Thymus (tissue), 11 donors: Measurements from ENCODE around the gene VARS2. TPM values are rescaled to one million over a fixed set of nuclear protein-coding genes. Genes with fewer than 3 reads are reported as not detected.
"Not testable (repeated sequence)": the region's sequence is repeated elsewhere in the genome, so short reads cannot be mapped to it uniquely, and the experiment has no call there.

Source experiments
- DNase-seq, 9 donors: peaks; one replicate each; pipeline ENCODE4 v3.0.0-alpha.2; 2013; ENCODE audit warnings: low spot score in 9 of 9, low read depth in 6 of 9, missing footprints in 1 of 9
- H3K27ac ChIP-seq, 2 donors: one replicate each; pipeline ENCODE4 v1.5.1; 2013; ENCODE audit warnings: control low read depth in 1 of 2, low read depth in 1 of 2, low read length in 1 of 2, mild to moderate bottlenecking in 1 of 2, moderate library complexity in 1 of 2
- H3K27me3 ChIP-seq, 2 donors: one replicate each; pipeline ENCODE4 v1.5.1; 2013; ENCODE audit warnings: low read length in 1 of 2; ENCODE audit not compliant: control insufficient read depth in 2 of 2, insufficient read depth in 1 of 2
- H3K36me3 ChIP-seq, 2 donors: one replicate each; pipeline ENCODE4 v1.5.1; 2013; ENCODE audit warnings: low read length in 1 of 2, mild to moderate bottlenecking in 1 of 2, moderate library complexity in 1 of 2; ENCODE audit not compliant: control insufficient read depth in 2 of 2, insufficient read depth in 2 of 2
- H3K4me1 ChIP-seq, 2 donors: one replicate each; pipeline ENCODE4 v1.5.1; 2013; ENCODE audit warnings: low read length in 2 of 2; ENCODE audit not compliant: control insufficient read depth in 2 of 2, insufficient read depth in 2 of 2
- H3K4me3 ChIP-seq, 2 donors: one replicate each; pipeline ENCODE4 v1.5.1; 2013; ENCODE audit warnings: low read length in 2 of 2, control low read depth in 1 of 2, mild to moderate bottlenecking in 1 of 2
- H3K9me3 ChIP-seq, 2 donors: one replicate each; pipeline ENCODE4 v1.5.1; 2013; ENCODE audit warnings: low read length in 1 of 2, mild to moderate bottlenecking in 1 of 2; ENCODE audit not compliant: control insufficient read depth in 2 of 2, insufficient read depth in 1 of 2
- WGBS: extraction: QIAGEN DNeasy Blood & Tissue Kit; methylation state at CpG from one replicate; pipeline ENCODE4 v1.1.7; 2013; 5-methylcytosine and 5-hydroxymethylcytosine counted together
- polyA plus RNA-seq: library from polyadenylated mRNA; stranded (reverse); fragments of 200-250 nt; gene quantifications from one replicate; pipeline ENCODE4 v1.2.3, GENCODE V29; 2013
- total RNA-seq: library from RNA; stranded (reverse); fragments of 120-200 nt; gene quantifications from one replicate; pipeline ENCODE4 v1.2.4, GENCODE V29; 2013
- donor health status: healthy.

The VARS2 gene
- total and polyA plus RNA-seq, 2 donors: 30.3 to 40.4 TPM

DNA sequence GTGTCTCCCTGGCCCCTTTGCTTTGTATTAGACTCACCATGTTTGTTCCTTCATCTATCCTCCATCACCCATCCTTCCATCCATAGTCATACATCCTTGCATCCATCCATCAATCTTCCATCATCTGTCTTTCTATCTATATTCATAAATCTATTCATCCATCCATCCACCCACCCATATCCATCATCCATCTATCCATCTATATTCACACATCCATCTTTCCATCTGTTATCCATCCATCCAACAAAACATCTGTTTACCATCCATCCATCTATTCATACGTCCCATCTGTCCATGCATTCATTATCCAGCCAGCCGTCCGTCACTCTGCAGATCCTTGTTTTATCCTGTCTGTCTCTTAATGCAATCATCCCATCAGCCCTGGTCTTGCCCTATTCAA lies 19.1 kb upstream of the VARS2 start:
- no peak for DNase-seq
- 97% methylated on average over 3 of the region's 3 CpGs for WGBS
- Histone ChIP-seq H3K4me1 (peaks cover 2 to 26% of the 10 kb centered on the region in 2 donors), H3K27me3 (peaks cover 0 to 12% of the 10 kb centered on the region in 2 donors), H3K4me3 (no peak overlapping the region), H3K27ac (no peak overlapping the region), H3K36me3 (peaks cover 70 to 71% of the 10 kb centered on the region in 2 donors), H3K9me3 (no peaks in the 10 kb centered on the region)

DNA sequence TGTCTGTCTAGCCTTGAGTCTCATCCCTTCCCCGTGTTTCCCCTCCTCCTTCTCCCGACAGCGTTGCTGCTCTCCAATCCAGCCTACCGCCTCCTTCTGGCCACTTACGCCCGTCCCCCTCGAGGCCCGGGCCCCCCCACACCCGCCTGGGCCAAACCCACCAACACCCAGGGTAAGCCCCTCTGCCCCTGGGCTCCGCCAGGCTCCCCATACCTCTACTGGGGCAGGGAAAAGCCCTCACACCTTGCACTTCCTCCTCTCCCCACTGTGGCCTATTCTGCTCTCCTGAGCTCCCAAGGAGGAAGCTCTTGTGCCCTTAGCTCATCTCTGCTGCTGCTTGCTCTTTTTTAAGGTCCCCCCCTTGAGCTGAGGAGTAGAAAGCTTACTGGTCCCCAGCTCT lies 18.7 kb upstream of the VARS2 start:
- Histone ChIP-seq H3K4me3 (no peak overlapping the region), H3K9me3 (no peaks in the 10 kb centered on the region), H3K36me3 (peaks cover 68 to 69% of the 10 kb centered on the region in 2 donors), H3K27me3 (peaks cover 0 to 12% of the 10 kb centered on the region in 2 donors), H3K27ac (peak overlapping the region in 1 of 2 donors; percentile 36), H3K4me1 (peaks cover 0 to 22% of the 10 kb centered on the region in 2 donors)
- WGBS: 91% methylated on average over 10 of the region's 10 CpGs
- no peak for DNase-seq

DNA sequence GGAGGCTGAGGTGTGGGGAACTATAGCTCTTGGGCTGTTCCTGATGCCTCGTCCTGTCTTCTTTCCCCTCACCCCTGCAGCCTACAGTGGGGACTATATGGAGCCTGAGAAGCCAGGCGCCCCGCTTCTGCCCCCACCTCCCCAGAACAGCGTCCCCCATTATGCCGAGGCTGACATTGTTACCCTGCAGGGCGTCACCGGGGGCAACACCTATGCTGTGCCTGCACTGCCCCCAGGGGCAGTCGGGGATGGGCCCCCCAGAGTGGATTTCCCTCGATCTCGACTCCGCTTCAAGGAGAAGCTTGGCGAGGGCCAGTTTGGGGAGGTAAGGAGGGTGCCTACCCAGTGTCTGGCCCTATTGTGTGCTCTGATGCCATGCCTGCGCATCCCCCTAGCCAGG lies 17.5 kb upstream of the VARS2 start:
- H3K36me3 ChIP-seq: peaks cover 60 to 66% of the 10 kb centered on the region in 2 donors
- H3K4me3 ChIP-seq: no peak overlapping the region
- peaks cover 0 to 13% of the 10 kb centered on the region in 2 donors for H3K4me1 ChIP-seq
- H3K27me3 ChIP-seq: peaks cover 0 to 12% of the 10 kb centered on the region in 2 donors
- H3K27ac ChIP-seq: no peak overlapping the region
- no peaks in the 10 kb centered on the region for H3K9me3 ChIP-seq
- 98% methylated on average over 13 of the region's 13 CpGs for whole genome bisulfite sequencing
- no peak for DNase-seq

DNA sequence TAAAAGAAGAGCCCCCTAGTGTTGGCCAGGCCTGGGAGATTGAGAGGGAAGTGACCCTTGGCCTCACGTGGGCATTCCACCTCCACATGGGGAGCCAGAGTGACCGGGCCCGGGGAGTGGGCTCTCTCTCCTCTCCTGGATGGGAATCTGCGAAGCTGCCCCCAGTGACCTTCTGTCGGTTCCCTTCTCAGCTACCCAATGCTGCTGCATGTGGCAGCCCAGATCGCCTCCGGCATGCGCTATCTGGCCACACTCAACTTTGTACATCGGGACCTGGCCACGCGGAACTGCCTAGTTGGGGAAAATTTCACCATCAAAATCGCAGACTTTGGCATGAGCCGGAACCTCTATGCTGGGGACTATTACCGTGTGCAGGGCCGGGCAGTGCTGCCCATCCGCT lies 16.2 kb upstream of the VARS2 start:
- no peak for DNase-seq
- Histone ChIP-seq H3K4me3 (no peak overlapping the region), H3K27ac (no peak overlapping the region), H3K27me3 (peaks cover 0 to 6% of the 10 kb centered on the region in 2 donors), H3K4me1 (peaks cover 0 to 13% of the 10 kb centered on the region in 2 donors), H3K36me3 (peaks cover 50 to 63% of the 10 kb centered on the region in 2 donors), H3K9me3 (no peaks in the 10 kb centered on the region)
- 97% methylated on average over 16 of the region's 16 CpGs for WGBS

DNA sequence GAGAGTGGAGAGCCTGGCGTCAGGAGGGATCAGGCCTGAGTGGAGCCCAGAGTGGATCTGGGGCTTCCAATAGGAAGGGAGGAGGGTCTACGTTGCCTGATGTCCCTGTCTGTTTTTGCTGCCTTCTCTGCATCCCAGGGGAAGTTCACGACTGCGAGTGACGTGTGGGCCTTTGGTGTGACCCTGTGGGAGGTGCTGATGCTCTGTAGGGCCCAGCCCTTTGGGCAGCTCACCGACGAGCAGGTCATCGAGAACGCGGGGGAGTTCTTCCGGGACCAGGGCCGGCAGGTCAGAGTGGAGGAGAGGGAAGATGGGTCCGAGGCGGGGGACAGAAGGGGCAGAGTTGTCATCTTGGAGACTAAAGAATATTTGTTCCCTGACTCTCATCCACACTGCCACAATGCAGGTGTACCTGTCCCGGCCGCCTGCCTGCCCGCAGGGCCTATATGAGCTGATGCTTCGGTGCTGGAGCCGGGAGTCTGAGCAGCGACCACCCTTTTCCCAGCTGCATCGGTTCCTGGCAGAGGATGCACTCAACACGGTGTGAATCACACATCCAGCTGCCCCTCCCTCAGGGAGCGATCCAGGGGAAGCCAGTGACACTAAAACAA lies 15.2 kb upstream of the VARS2 start:
- WGBS: 95% methylated on average over 23 of the region's 23 CpGs
- Histone ChIP-seq H3K9me3 (no peaks in the 10 kb centered on the region), H3K4me1 (peaks cover 0 to 13% of the 10 kb centered on the region in 2 donors), H3K27me3 (no peaks in the 10 kb centered on the region), H3K27ac (no peak overlapping the region), H3K36me3 (peaks cover 41 to 56% of the 10 kb centered on the region in 2 donors), H3K4me3 (no peak overlapping the region)
- no peak for DNase-seq

DNA sequence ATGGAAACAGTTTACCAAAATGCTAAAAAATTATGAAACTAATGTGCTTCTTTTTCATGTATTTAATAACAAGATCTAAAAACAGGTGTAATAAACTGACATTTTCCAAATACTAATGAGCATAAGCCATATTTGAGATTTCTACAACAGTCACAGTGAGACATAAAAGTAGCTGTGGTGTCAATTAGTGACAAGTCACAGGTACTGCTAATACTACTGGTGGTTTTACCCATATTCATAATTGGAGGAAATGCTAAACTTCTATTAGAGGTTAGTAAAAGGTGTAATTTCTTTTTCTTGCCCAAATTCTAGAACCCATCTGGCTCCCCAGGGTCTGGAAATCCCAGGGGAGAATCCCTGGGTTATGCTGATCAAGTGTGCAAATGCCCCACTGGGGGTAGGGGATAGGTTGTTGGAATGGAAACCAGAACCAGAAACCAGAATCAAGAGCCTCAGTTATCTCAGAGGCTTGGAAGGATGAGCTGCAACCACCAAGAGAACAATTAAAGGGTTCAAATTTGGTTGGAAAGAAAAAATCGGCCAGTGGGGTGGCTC lies 13.1 kb upstream of the VARS2 start:
- no peak for DNase-seq
- no peaks in the 10 kb centered on the region for H3K9me3 ChIP-seq
- peaks cover 0 to 5% of the 10 kb centered on the region in 2 donors for H3K4me1 ChIP-seq
- H3K4me3 ChIP-seq: no peak overlapping the region
- no peak overlapping the region for H3K27ac ChIP-seq
- 98% methylated on average over 1 of the region's 1 CpG for whole genome bisulfite sequencing
- H3K27me3 ChIP-seq: no peaks in the 10 kb centered on the region
- H3K36me3 ChIP-seq: peaks cover 25 to 41% of the 10 kb centered on the region in 2 donors

DNA sequence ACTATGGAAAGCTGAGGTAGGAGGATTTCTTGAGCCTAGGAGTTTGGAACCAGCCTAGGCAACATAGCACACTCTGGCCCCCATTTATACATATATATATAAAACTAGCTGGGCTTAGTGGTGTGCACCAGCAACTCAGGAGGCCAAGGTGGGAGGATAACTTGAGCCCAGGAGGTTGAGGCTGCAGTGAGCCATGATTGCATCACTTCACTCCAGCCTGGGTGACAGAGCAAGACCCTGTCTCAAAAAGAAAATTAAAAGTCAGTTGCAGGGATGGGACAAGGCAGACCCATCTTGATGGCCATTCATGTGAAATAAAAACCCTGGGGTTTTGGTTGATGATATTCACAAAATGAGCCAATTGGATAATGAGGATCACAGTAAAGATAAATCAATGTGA lies 12.6 kb upstream of the VARS2 start:
- peaks cover 22 to 36% of the 10 kb centered on the region in 2 donors for H3K36me3 ChIP-seq
- no peaks in the 10 kb centered on the region for H3K9me3 ChIP-seq
- no peak for DNase-seq
- H3K27ac ChIP-seq: no peak overlapping the region
- H3K27me3 ChIP-seq: no peaks in the 10 kb centered on the region
- no peaks in the 10 kb centered on the region for H3K4me1 ChIP-seq
- H3K4me3 ChIP-seq: no peak overlapping the region

DNA sequence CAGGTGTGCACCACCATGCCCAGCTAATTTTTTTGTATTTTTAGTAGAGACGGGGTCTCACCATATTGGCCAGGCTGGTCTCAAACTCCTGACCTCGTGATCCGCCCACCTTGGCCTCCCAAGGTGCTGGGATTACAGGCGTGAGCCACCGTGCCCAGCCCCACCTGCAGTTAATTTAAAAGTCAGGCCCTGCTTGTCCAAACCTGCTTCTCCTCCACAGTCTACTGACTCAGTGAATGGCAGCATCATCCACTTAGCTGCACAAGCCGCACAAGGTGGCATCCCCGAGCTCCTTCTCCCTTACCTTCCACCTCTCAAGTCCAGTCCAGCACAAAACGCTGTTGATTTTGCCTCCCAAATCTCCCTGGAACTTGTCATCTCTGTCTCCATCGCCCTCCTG lies 11.8 kb upstream of the VARS2 start:
- not testable (repeated sequence) for H3K27me3 ChIP-seq, DNase-seq, H3K9me3 ChIP-seq, H3K4me1 ChIP-seq, H3K27ac ChIP-seq, H3K4me3 ChIP-seq
- 90% methylated on average over 9 of the region's 9 CpGs for WGBS
- peaks cover 17 to 28% of the 10 kb centered on the region in 2 donors for H3K36me3 ChIP-seq

DNA sequence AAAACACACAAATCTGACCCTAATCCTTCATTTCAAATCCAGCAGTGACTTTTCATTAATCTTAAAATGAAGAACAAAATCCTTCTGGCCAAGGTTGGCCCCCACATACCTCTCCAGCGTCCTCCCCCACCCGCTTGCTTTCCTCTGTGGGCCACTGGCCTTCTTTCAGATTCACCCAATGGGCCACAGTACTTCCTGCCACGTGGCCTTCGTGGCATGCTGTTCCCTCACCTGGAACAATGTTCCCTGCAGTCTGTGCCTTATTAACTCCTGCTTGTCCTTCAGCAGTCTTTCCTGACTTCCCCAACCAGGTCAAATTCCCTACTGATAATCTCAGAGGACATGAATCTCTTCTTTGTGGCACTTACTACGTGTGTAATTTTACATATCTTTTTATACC lies 11.3 kb upstream of the VARS2 start:
- Histone ChIP-seq H3K27me3 (no peaks in the 10 kb centered on the region), H3K4me3 (no peak overlapping the region), H3K4me1 (peaks cover 0 to 4% of the 10 kb centered on the region in 2 donors), H3K9me3 (no peaks in the 10 kb centered on the region), H3K27ac (no peak overlapping the region), H3K36me3 (peaks cover 13 to 23% of the 10 kb centered on the region in 2 donors)
- DNase-seq: no peak
- 60% methylated on average over 5 of the region's 5 CpGs for WGBS
